22Rv1 (cell line): ENCODE results near the gene SAMD11.

Experiments
- CTCF ChIP-seq: fragments of 450-650 bp; IDR thresholded peaks from 2 replicates; pipeline ENCODE4 v1.5.1; 2017; ENCODE audit warnings: mild to moderate bottlenecking
- ZFX ChIP-seq: fragments of 450-650 bp; IDR thresholded peaks from 2 replicates; pipeline ENCODE4 v1.6.1; 2017; ENCODE audit warnings: antibody characterized with exemption, borderline replicate concordance

- peak; percentile 47 for TF ChIP-seq CTCF
- no peak for TF ChIP-seq ZFX
Observed at GRCh38 chr1:912740-913301, 10.9 kb upstream of the SAMD11 start.
